Activated T-helper 9 cell treated with anti-CD3 and anti-CD28 coated beads, Interleukin-2, amount 50 U/mL, for 16 hours (primary cell): ENCODE data around the gene GRIK2.
"Not testable (repeated sequence)": the region's sequence is repeated elsewhere in the genome, so short reads cannot be mapped to it uniquely, and the experiment has no call there.

Source experiments
- DNase-seq: peaks from one replicate; pipeline ENCODE4 v3.0.0-alpha.2; 2020; ENCODE audit warnings: low read depth

GRIK2 gene

DNA sequence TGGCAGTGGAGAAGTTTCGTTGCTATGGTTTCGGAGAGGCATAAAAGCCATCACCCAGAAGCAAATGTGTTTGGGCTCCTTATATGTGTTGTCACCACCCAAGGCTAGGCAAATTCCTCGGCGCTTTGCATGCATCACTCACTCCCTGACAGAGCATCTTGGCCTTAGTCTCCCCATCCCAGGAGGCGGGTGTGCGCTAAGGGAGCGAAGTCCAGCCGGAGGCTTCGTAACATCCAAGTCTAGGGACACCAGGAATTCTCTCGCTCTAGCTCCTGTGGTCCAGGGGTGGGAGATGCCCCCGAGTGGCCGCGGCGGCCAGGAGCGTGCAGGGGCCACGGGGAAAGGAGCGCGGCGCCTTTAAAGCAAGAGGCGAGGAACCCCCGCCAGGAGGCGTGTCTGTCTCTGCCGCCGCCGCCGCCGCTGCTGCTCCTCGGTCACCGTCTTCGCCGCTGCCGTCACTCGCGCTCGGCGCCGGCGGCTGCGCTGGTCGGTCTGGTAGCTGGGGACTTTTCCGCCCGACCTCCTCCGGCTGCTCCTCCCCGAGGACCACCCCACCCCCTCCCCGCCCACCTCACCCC is at the start of gene GRIK2:
Gene GRIK2 (plus strand): TSS at position 458 of the 578 bp plus-strand sequence.
- DNase-seq: no peak

DNA sequence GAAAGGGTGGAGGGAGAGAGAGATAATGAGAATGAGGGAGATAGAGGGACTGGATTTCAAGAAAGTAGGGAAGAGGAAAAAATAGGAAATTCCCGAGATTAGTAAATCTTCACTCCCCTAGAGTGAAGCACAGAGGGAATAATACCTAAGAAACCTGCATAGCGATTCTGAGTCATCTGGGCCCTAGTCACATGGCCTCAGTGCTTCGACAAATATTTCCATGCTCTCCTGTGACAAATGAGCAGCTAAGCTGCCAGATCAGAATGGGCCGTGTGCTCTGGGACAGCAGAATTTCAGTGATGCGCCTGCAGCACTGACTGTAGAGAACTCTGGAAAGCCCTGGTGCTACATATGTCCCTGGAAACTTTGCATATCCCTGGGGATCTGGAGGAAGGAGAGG is 48.6 kb upstream of the GRIK2 start:
- no peak for DNase-seq

DNA sequence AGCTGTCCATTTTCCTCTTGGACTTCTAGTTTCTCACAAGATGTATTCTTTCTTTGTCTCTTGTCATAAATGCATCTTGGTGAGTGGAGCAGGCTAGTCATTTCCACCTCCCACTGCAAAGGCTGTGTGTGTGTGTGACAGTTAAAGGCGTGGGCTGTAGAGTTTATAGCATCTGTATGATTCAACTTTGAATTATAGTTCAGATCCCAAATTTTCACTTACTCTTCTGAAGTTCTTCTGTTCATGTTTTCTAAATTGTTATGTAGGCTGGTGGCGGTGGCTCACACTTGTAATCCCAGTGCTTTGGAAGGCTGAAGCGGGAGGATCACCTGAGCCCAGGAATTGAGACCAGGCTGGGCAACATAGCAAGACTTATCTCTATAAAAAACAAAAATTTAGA is 44.7 kb upstream of the GRIK2 start:
- no peak for DNase-seq

DNA sequence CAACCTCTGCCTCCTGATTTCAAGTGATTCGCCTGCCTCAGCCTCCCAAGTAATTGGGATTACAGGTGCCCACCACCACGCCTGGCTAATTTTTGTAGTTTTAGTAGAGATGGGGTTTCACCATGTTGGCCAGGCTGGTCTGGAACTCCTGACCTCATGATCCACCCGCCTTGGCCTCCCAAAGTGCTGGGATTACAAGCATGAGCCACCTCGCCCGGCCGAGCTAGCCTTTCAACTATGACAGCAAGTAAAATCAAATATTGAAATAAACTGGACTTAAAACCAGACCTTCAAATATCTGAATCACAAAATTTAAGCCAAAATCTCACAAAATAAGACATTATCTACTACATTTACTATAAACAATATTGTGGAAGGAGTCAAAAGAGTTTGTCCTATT is 42.9 kb upstream of the GRIK2 start:
- not testable (repeated sequence) for DNase-seq

DNA sequence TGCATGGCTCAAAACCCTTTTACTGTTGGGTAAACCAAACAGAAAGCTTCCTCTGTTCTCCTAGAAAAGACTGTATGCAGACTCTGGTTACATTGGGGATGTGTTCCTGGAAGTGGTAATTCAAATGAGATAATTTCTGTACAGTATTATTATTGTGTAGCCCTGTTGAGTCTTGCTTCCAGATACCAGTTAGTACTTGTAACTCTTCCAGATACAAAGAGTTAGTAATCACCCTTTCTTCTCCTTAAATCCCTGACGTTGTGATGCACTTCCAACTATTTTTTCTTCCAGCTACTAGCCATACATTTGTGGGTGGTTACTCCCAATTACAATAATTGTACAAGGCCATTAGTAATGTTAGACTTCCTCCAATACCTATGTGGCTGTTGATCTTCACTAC is 42.3 kb upstream of the GRIK2 start:
- no peak for DNase-seq

DNA sequence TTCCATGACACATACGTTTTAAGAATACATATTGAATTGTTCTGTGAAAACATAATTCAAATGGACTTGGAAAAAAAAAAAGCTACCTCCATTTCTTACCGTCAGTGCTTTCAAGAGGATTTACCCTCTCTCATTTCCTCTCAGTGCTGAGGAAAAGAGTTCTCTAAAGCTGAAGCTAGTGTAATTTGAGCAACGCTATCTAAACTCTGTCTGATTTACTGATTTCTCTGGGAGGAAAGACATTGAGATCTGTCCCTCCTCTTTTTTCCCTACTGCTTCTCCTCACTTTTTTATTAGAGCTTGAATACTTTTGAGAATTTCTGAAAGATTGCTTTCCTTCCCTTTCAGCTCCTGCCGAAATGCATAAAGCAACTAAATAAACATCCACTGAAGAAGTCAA is 41.2 kb upstream of the GRIK2 start:
- DNase-seq: no peak

DNA sequence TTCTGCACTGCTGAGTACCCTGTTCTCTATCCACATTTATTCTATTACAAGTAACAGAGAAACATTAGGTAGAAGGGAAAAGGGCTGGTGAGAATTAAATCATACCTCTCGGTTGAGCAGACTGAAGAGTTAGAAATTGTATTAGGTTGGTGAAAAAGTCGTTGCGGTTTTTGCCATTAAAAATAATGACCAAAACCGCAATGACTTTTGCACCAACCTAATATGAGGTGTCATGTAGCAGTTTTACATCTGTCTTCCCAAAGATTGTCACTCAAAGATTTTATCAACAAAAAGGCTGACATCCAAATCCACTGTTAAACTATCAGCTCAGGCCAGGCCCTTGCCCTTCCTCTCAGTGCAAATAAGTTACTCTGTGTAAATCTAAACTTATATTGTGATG is 28.3 kb upstream of the GRIK2 start:
- DNase-seq: no peak

DNA sequence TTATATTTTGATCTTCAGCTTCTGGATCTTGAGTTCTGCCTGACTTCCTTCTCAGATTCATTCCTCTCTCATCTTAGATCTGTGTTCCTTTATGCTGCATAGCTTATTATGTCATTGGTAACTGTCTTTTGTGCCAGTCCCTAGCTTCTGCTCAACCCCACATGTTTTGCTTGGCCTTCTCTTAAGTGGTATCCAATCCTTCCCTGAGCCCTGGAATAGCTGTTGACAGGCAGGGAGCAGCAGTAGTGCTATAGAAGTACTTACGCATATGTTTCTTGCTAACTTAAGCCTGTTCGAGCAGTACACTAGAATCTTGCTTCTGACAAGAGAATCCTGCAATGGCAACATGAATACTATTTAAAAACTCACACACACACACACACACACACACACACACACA is 13.6 kb upstream of the GRIK2 start:
- DNase-seq: no peak

DNA sequence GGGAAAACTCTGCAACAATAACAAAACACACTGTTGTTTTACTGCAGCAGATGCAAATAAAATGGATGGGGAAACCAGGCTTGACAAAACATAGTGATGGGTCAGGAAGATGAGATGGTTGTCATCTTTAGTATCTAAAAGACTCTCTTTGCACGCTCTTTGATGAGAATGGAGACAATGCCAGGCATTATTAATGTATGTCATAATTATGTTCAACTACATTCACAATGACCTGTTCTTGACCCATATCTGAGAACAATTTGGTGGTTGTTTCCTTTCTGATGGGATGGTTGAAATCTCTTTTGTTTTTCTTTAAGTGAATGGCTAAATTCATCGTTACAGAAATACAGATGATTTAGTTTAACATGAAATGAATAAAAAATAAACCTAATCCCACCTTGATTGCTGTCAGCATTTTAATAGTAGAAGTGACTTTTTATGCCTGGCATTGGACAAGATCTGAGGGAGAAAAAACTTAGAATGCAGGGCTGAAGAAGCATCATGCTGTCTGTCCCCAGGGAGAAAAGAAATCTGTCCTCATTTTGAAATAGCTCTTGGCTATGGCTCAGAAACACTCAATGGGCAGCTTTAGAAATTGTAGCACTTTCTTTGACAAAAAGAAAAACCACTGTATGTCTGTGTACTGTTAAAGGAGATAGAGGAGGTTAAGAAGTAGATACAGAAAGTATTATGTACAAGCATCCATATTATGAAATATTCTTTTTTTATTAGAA is 12.4 kb upstream of the GRIK2 start:
- no peak for DNase-seq

DNA sequence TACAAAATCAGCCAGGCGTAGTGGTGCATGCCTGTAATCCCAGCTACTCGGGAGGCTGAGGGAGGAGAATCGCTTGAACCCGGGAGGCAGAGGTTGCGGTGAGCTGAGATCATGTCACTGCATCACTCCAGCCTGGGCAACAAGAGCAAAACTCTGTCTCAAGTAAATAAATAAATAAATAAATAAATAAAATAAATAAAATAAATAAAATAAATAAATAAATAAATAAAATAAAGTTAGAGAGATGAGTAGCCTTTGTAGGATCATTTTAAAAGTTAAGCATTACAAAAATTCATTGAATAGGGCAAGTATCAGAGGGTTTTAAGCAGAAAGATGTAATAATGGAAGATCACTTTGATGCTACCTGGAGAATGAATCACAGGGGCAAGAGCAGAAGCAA is 9.8 kb upstream of the GRIK2 start:
- DNase-seq: not testable (repeated sequence)

DNA sequence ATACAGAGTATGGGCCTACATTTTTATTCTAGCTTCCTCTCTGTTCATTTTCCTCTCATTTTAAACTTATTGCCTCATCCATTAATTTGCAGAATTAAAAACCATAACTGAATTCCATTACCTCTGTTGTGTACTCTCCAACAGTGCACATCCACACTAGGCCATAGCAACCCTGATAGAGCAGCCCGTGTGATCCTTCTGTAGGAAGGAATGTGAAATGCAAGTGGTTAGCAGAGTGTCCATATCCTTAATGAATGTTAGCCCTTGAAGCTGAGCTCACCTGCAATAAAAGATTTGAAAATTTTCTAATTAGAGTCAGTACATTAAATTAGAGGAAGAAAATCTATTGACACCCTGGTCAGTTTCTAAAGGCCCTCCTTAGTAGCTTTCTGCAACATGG is 6.5 kb upstream of the GRIK2 start:
- DNase-seq: no peak

DNA sequence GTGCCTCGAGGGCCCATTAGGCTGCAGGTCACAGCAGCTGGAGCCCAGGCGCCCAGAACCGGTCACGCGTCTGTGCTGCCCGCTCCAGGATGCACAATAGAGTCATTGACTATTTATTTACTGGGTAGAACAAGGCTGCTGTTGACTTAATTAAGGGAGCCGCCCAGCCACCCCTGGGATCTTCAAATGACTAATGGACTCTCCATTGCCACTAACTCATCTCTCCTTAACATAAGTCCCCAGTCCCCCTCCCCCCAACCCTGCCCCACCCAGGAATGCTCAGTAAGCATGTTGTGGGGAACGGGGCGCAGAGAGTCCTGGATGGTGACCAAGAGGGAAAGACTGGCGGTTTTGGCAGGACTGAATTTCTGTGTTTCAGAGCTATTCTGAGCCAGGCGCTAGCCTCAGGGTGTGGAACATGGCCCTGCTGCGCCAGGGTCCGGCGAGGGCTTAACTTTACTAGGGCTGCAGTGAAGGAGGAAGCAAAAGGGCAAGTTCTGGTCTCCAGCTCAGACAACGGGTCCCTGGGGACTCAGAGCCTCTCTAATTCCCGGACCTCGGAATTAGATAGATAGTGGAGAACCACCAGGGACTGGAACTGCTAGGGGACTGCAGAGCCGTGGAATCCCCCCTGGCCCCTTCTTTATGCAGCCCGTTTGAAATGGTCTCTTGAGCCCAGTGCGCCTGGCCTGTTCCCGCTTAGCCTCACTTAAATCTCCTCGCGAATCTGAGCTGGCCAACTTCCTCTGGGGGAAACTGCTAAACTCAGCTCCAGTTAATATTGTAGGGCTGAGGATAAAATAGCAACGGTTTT is 1.5 kb upstream of the GRIK2 start:
- no peak for DNase-seq

DNA sequence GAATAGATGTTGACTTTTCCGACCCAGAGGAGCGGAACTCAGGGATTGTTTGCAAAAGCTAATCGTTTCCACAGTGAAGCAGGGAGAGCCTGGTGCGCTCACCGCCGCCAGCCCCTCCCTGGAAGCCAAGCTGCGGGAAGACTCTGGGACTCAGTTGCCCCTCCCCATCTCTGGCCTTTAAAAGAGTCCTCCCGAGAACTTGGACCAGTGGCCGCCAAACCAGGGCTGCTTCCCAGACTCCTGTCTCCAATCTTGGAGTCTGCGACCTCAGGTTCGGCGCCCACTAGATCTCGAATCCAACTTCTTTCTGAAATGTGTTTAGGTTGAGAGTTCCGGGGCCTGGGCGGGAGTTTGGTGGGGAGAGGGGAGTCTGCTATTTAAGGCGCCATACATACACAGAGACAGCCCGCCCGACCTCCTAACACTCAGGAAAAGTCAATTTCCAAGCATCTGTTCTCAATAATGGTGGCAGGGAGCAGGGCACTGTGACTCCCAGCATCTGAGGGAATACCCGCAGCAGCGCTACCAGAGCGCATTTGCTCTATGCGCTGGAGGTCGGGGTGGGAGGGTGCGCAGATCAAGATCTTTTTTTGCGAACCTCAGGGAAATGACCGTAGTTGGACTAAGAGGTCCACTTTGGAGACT is 800 bp upstream of the GRIK2 start:
- DNase-seq: no peak

DNA sequence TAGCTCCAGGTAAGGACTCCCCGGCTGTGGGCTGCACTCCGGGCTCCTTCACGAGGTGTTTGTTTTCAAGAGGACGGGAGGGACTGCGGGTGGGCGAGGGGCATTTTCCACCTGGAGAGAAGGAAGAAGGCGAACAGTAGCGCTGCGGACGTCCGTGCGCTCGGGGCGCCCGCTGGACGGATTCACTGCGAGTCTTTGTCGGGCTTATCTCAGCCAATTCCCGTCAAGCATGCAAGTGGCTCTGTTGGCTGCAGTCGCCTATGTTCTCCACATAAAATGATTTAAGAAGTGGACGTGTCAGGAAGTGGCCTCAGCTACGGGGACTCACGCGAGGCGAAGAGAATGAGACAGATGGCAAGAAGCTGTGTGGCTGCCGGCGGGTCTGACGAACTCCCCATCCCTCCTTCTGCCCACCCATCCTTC is 332 bp downstream of the GRIK2 start:
- no peak for DNase-seq

DNA sequence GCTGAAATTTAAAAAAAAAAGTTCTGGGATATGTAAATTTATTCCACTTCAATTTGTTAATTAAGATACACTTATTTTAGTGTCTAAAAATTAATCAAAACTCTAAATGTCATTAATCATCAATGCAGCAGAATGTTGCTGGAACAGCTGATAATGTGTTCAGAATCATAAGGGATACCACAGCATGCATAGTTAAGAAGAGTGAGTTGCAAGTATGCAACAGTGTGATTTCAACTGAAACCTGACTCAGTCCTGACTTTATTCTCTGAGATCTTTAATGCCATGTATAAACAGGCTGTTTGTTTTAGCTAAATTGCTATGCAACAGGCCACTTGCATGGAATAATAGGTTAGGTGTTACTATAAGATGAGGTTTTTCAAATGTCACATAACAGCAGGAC is 1.4 kb downstream of the GRIK2 start:
- DNase-seq: no peak

DNA sequence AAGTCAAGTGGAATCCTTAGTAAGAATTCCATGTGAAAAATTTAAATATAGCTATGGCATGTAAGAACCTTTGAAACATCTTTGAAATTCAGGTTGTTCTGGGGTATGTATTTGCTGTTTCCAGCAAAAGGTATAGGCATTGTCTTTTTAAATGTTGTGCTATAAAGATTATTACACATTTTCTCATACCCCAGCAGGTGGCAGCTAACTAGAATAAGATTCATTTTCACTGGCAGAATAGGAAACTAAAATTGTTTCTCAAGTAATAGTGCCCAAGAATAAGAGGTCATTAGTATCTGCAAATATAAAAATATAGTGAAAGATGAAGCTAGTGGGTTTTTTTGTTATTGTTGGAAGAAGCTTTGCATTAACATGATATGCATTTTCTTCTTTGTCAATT is 1.8 kb downstream of the GRIK2 start:
- DNase-seq: no peak

DNA sequence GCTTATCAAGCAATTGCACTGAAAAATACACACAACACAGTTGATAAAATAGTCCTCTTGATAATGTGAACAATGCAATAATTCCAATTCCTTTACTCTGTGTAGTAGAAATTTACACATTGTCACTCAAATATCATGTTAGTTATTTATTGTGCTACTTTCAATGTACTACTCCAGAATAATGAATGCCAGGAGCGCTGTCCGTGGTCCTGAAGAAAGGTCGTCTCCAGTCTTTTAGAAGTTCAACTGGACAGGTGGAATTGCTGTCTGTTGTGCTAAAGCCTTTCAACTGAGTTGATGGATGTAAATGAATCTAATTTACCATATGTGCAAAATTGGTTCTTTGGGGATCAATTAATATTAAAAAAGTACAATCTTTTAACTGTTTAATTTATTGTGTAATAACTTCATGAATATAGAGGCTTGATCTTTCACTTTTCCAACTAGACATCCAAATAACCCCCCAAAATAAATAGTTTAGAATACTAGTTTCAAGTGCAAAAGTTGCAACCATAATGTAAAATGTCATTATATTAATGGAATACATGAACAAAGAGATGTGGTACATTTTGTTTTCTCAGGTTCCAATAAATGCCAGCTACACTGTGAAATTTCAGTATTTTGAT is 3.2 kb downstream of the GRIK2 start:
- DNase-seq: no peak

DNA sequence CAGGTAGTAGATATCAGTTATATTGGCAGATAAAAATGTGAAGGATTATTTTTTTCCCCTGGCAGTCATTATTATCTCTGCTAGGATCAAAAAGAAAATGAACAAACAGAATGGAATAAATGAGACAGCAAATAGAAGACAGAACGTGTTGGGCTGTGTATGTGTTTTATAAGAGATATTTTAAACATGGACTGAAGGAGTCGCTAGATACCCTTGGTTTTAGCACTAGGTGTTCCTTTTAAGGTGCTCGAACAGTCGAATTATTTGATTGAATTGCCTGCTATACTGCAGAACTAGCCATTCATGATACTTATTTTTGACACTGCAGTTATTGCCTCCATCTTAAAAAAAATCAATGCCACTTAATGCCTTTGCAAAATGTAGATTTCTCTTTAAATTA is 3.7 kb downstream of the GRIK2 start:
- DNase-seq: no peak

DNA sequence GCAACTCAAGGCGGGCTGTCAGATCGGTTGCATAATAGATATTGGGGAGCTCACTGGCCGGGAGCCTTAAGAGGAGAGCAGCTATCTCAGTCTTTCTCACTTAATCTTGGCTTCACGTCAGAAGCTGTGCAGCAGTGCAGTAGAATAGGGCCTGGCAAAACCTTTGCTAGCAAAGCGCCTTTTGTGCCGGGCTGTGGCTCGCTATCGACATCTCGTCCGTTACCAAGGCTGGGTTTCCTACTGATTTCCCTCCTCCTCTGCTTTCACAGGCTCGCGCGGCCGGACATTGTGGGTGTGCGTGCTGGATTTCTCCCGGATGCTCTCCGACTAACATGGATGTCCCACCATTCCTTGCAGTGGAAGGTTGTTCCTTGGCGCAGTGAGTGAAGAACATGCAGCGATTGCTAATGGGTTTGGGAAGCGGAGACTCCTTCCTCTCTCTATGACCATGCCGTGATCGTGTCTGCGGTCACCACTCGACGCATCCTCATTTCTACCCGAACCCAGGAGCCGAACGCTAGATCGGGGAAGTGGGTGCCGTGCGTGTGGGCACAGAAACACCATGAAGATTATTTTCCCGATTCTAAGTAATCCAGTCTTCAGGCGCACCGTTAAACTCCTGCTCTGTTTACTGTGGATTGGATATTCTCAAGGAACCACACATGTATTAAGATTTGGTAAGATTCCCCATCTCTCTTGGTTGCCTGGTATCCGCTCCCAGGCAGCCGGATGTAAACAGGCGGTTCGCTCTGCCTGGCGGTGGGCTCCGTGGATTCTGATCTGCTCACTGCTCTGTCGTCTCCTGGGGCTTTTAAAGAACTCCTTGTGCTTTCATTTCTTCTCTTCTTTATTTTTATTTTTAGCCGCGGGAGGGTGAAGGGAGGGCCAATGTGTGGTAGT is 5.5 kb downstream of the GRIK2 start:
- no peak for DNase-seq

DNA sequence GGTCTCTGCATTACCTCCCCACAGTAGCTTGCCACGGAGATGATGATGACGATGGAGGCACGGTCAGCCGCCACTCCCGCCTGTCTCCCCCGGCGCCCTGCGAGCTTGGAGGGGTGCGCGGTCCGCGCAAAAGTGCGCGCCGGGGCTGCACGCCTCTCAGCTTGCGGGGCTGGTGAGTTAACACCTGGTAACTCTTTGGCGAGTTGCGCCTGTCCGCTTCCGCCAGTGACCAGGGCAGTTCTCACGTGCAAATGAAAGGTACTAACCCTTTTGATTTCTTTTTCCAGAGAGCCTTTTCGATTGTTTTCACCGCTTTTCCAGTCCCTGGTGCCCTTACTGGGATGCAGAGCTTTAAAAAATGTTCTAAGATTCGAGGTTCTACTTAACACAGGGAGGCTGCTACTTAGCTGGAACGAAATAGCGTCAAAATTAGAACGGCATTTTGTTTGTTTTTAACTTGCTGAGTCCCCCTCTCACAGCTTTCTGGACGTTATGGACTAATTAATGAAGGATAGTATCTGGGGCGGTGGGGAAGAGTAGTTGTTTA is 6.2 kb downstream of the GRIK2 start:
- DNase-seq: no peak
